Mesenchymal stem cell (in vitro differentiated cells and primary cell): ENCODE results near the gene PRAMEF15.
"Not testable (repeated sequence)": the region's sequence is repeated elsewhere in the genome, so short reads cannot be mapped to it uniquely, and the experiment has no call there.

Experiments used
- DNase-seq: peaks from one replicate; pipeline ENCODE4 v3.0.0-alpha.2; 2013
- H2AFZ ChIP-seq: one replicate; pipeline ENCODE4 v1.6.1; 2013; ENCODE audit warnings: low read depth, mild to moderate bottlenecking, control low read depth, inconsistent platforms, low read length, moderate library complexity
- H2AK5ac ChIP-seq: 2 replicates; pipeline ENCODE4 v1.6.1; 2013; ENCODE audit warnings: low read length, moderate library complexity, mild to moderate bottlenecking, inconsistent platforms; ENCODE audit not compliant: severe bottlenecking
- H2BK120ac ChIP-seq: one replicate; pipeline ENCODE4 v1.6.1; 2013; ENCODE audit warnings: low read depth, mild to moderate bottlenecking, inconsistent platforms, low read length, moderate library complexity
- H2BK12ac ChIP-seq, 2 experiments: one replicate each; pipeline ENCODE4 v1.6.1; 2013; ENCODE audit warnings: inconsistent platforms in 2 of 2, low read length in 2 of 2, mild to moderate bottlenecking in 2 of 2, moderate library complexity in 2 of 2, control low read depth in 1 of 2
- H2BK15ac ChIP-seq: one replicate; pipeline ENCODE4 v1.6.1; 2013; ENCODE audit warnings: mild to moderate bottlenecking, low read depth, inconsistent platforms; ENCODE audit not compliant: poor library complexity, severe bottlenecking
- H2BK5ac ChIP-seq: 2 replicates; pipeline ENCODE4 v1.6.1; 2013; ENCODE audit warnings: low read depth, mild to moderate bottlenecking, low read length, control low read depth, inconsistent platforms; ENCODE audit not compliant: poor library complexity, severe bottlenecking
- H3K14ac ChIP-seq, 2 experiments: one replicate each; pipeline ENCODE4 v1.6.1; 2013; ENCODE audit warnings: inconsistent platforms in 2 of 2, low read length in 2 of 2, control low read depth in 1 of 2, mild to moderate bottlenecking in 1 of 2, moderate library complexity in 1 of 2
- H3K18ac ChIP-seq, 2 experiments: one replicate each; pipeline ENCODE4 v1.6.1; 2013; ENCODE audit warnings: inconsistent platforms in 2 of 2, low read length in 2 of 2, control low read depth in 1 of 2, low read depth in 1 of 2, mild to moderate bottlenecking in 1 of 2
- H3K23ac ChIP-seq, 2 experiments: one replicate each; pipeline ENCODE4 v1.6.1; 2013; ENCODE audit warnings: inconsistent platforms in 2 of 2, low read length in 2 of 2, mild to moderate bottlenecking in 2 of 2, moderate library complexity in 2 of 2, control low read depth in 1 of 2
- H3K27ac ChIP-seq: 2 replicates; pipeline ENCODE4 v1.5.1; 2013; ENCODE audit warnings: mild to moderate bottlenecking, moderate library complexity, low read length, control low read depth, inconsistent platforms; ENCODE audit not compliant: poor library complexity, severe bottlenecking
- H3K27me3 ChIP-seq, 2 experiments: 2 replicates each; pipeline versions ENCODE4 v1.6.1 to v1.7.0; 2013; ENCODE audit warnings: low read length in 2 of 2, mild to moderate bottlenecking in 2 of 2, moderate library complexity in 2 of 2, control low read depth in 1 of 2, inconsistent platforms in 1 of 2; ENCODE audit not compliant: control insufficient read depth in 1 of 2, insufficient read depth in 1 of 2
- H3K36me3 ChIP-seq, 2 experiments: 2 replicates each; pipeline versions ENCODE4 v1.6.1 to v1.7.0; 2013; ENCODE audit warnings: low read length in 2 of 2, control low read depth in 1 of 2, inconsistent platforms in 1 of 2, low read depth in 1 of 2, mild to moderate bottlenecking in 1 of 2; ENCODE audit not compliant: insufficient read depth in 2 of 2, control insufficient read depth in 1 of 2
- H3K4ac ChIP-seq, 2 experiments: one replicate each; pipeline ENCODE4 v1.6.1; 2013; ENCODE audit warnings: inconsistent platforms in 2 of 2, low read length in 2 of 2, mild to moderate bottlenecking in 2 of 2, moderate library complexity in 2 of 2, control low read depth in 1 of 2, low read depth in 1 of 2
- H3K4me1 ChIP-seq: 2 replicates; pipeline ENCODE4 v1.6.1; 2013; ENCODE audit warnings: low read depth, low read length, control low read depth; ENCODE audit not compliant: control insufficient read depth, insufficient read depth
- H3K4me2 ChIP-seq: 2 replicates; pipeline ENCODE4 v1.6.1; 2013; ENCODE audit warnings: low read length, mild to moderate bottlenecking, inconsistent platforms; ENCODE audit not compliant: poor library complexity, severe bottlenecking
- H3K4me3 ChIP-seq, 2 experiments: 2 replicates each; pipeline versions ENCODE4 v1.5.1 to v1.7.0; 2013; ENCODE audit warnings: low read length in 2 of 2, mild to moderate bottlenecking in 2 of 2, control low read depth in 1 of 2, low read depth in 1 of 2; ENCODE audit not compliant: insufficient read depth in 1 of 2
- H3K79me1 ChIP-seq: replicated peaks from 2 replicates; pipeline ENCODE4 v1.6.1; 2013; ENCODE audit warnings: mild to moderate bottlenecking, control low read depth, low read length, inconsistent platforms; ENCODE audit not compliant: poor library complexity, severe bottlenecking
- H3K9ac ChIP-seq: 2 replicates; pipeline ENCODE4 v1.7.0; 2013; ENCODE audit warnings: mild to moderate bottlenecking, low read length, moderate library complexity
- H3K9me3 ChIP-seq: 2 replicates; pipeline ENCODE4 v1.7.0; 2013; ENCODE audit warnings: mild to moderate bottlenecking, low read length; ENCODE audit not compliant: control insufficient read depth
- H4K8ac ChIP-seq: one replicate; pipeline ENCODE4 v1.6.1; 2013; ENCODE audit warnings: inconsistent platforms, mild to moderate bottlenecking, low read length, moderate library complexity
- H4K91ac ChIP-seq: one replicate; pipeline ENCODE4 v1.6.1; 2013; ENCODE audit warnings: mild to moderate bottlenecking, low read length, inconsistent platforms
- WGBS: methylation state at CpG from one replicate; pipeline ENCODE4 v1.1.7; 2013; ENCODE audit warnings: mixed read lengths; 5-methylcytosine and 5-hydroxymethylcytosine counted together

Gene PRAMEF15

DNA sequence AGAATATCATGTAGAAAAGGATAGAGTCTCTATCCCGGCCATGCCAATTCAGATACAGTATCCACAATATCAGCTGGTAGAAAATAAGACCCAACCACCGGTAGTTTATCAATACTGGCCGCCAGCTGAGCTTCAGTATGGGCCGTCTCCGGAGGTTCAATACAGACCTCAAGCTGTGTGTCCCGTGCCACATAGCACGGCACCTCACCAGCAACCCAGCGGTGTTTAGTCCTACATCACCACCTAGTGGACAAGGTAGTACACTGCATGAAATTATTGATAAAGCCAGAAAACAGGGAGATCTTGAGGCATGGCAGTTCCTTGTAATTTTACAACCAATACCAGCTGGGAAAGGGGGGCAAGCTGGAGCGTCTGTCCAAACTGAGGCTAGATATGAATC is 39.1 kb downstream of the PRAMEF15 start:
- not testable (repeated sequence) for H3K14ac ChIP-seq, H3K27me3 ChIP-seq, H3K4me2 ChIP-seq, H3K36me3 ChIP-seq, H4K91ac ChIP-seq, H2BK5ac ChIP-seq, H3K18ac ChIP-seq, H2BK15ac ChIP-seq, H4K8ac ChIP-seq, DNase-seq, H3K4me3 ChIP-seq, H3K4ac ChIP-seq, H3K79me1 ChIP-seq, H2AFZ ChIP-seq, H3K4me1 ChIP-seq, H2BK120ac ChIP-seq, H3K9ac ChIP-seq, H2BK12ac ChIP-seq, H2AK5ac ChIP-seq, H3K9me3 ChIP-seq, H3K23ac ChIP-seq, H3K27ac ChIP-seq
- no CpG with 5 or more reads among the region's 9 CpGs for whole genome bisulfite sequencing

DNA sequence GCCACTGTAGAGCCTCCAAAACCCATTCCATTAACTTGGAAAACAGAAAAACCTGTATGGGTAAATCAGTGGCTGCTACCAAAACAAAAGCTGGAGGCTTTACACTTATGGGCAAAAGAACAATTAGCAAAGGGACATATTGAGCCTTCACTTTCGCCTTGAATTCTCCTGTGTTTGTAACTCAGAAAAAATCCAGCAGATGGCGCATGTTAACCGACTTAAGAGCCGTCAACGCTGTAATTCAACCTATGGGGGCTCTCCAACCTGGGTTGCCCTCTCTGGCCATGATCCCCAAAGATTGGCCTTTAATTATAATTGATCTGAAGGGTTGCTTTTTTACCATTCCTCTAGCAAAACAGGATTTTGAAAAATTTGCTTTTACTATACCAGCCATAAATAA is 41.4 kb downstream of the PRAMEF15 start:
- not testable (repeated sequence) for H3K4me1 ChIP-seq, H3K4ac ChIP-seq, H3K27ac ChIP-seq, H3K14ac ChIP-seq, H3K79me1 ChIP-seq, H2BK120ac ChIP-seq, H4K91ac ChIP-seq, H3K4me3 ChIP-seq, H2BK15ac ChIP-seq, H4K8ac ChIP-seq, H2BK12ac ChIP-seq, H2BK5ac ChIP-seq, H3K9me3 ChIP-seq, H3K23ac ChIP-seq, H3K9ac ChIP-seq, H3K4me2 ChIP-seq, H3K36me3 ChIP-seq, H3K18ac ChIP-seq, H3K27me3 ChIP-seq, H2AFZ ChIP-seq, H2AK5ac ChIP-seq
- 17% methylated on average over 2 of the region's 5 CpGs for WGBS
- peak; percentile 40 for DNase-seq

GRCh38 chr1:13362364-13362763 is 47.0 kb downstream of the PRAMEF15 start:
- not testable (repeated sequence) for H3K9ac ChIP-seq, H3K23ac ChIP-seq, H3K18ac ChIP-seq, H3K27ac ChIP-seq, H3K9me3 ChIP-seq, H3K36me3 ChIP-seq, H2BK12ac ChIP-seq, H2BK120ac ChIP-seq, DNase-seq, H3K4me3 ChIP-seq, H3K4me1 ChIP-seq, H3K79me1 ChIP-seq, H3K4me2 ChIP-seq, H3K14ac ChIP-seq, H4K8ac ChIP-seq, H2BK5ac ChIP-seq, H2BK15ac ChIP-seq, H2AFZ ChIP-seq, H3K4ac ChIP-seq, H3K27me3 ChIP-seq, H4K91ac ChIP-seq, H2AK5ac ChIP-seq
- WGBS: no CpG with 5 or more reads among the region's 7 CpGs

GRCh38 chr1:13364928-13365327 is 49.5 kb downstream of the PRAMEF15 start:
- DNase-seq, H3K27me3 ChIP-seq, H2BK15ac ChIP-seq, H3K23ac ChIP-seq, H3K36me3 ChIP-seq, H3K4me3 ChIP-seq, H3K14ac ChIP-seq, H3K27ac ChIP-seq, H4K91ac ChIP-seq, H3K4me2 ChIP-seq, H3K79me1 ChIP-seq, H3K9ac ChIP-seq, H4K8ac ChIP-seq, H2AK5ac ChIP-seq, H3K4me1 ChIP-seq, H3K18ac ChIP-seq, H3K9me3 ChIP-seq, H2BK120ac ChIP-seq, H2BK12ac ChIP-seq, H2AFZ ChIP-seq, H3K4ac ChIP-seq, H2BK5ac ChIP-seq: not testable (repeated sequence)
- WGBS: no CpG with 5 or more reads among the region's 4 CpGs
